Ishikawa (cell line): ENCODE results near the gene ATAD3C.

Source experiments
- CEBPB ChIP-seq: IDR thresholded peaks from 2 replicates; pipeline ENCODE4 v1.6.1; 2012
- CREB1 ChIP-seq: IDR thresholded peaks from 2 replicates; pipeline ENCODE4 v1.6.1; 2012; ENCODE audit warnings: low read depth
- EGR1 ChIP-seq: IDR thresholded peaks from 2 replicates; pipeline ENCODE4 v1.6.1; 2012
- EP300 ChIP-seq: IDR thresholded peaks from 2 replicates; pipeline ENCODE4 v1.6.1; 2012; ENCODE audit warnings: borderline replicate concordance
- FOXM1 ChIP-seq: IDR thresholded peaks from 2 replicates; pipeline ENCODE4 v1.6.1; 2012; ENCODE audit warnings: low read depth, borderline replicate concordance
- MAX ChIP-seq: IDR thresholded peaks from 2 replicates; pipeline ENCODE4 v1.6.1; 2012
- NFIC ChIP-seq: IDR thresholded peaks from 2 replicates; pipeline ENCODE4 v1.6.1; 2012
- RAD21 ChIP-seq: IDR thresholded peaks from 2 replicates; pipeline ENCODE4 v1.6.1; 2012; ENCODE audit warnings: low read depth
- REST ChIP-seq: IDR thresholded peaks from 2 replicates; pipeline ENCODE4 v1.6.1; 2012; ENCODE audit warnings: low read depth, mild to moderate bottlenecking
- TAF1 ChIP-seq: IDR thresholded peaks from 2 replicates; pipeline ENCODE4 v1.6.1; 2012; ENCODE audit warnings: low read depth, mild to moderate bottlenecking
- TCF12 ChIP-seq: IDR thresholded peaks from 2 replicates; pipeline ENCODE4 v1.6.1; 2012; ENCODE audit warnings: low read depth
- TEAD4 ChIP-seq: IDR thresholded peaks from 2 replicates; pipeline ENCODE4 v1.6.1; 2012
- USF1 ChIP-seq: IDR thresholded peaks from 2 replicates; pipeline ENCODE4 v1.6.1; 2012
- YY1 ChIP-seq: IDR thresholded peaks from 2 replicates; pipeline ENCODE4 v1.6.1; 2012; ENCODE audit warnings: low read depth
- ZBTB7A ChIP-seq: IDR thresholded peaks from 2 replicates; pipeline ENCODE4 v1.6.1; 2012; ENCODE audit warnings: low read depth

Gene ATAD3C

GRCh38 chr1:1429671-1430073 is 19.8 kb upstream of the ATAD3C start:
- TF ChIP-seq TAF1 (no peak), RAD21 (no peak), FOXM1 (no peak), TEAD4 (no peak), EP300 (no peak), EGR1 (no peak), NFIC (no peak), ZBTB7A (no peak), CEBPB (no peak), CREB1 (no peak), YY1 (no peak), USF1 (no peak), REST (no peak), MAX (no peak), TCF12 (no peak)

- TF ChIP-seq EGR1: no peak
Observed at GRCh38 chr1:1430114-1430982, 19.1 kb upstream of the ATAD3C start.

- TF ChIP-seq EP300 (no peak), TAF1 (no peak), TCF12 (no peak), EGR1 (no peak), CREB1 (no peak), ZBTB7A (no peak), REST (no peak), TEAD4 (no peak), RAD21 (no peak), NFIC (no peak), CEBPB (no peak), MAX (no peak), YY1 (no peak), FOXM1 (no peak), USF1 (no peak)
Observed at GRCh38 chr1:1430992-1431844, 18.3 kb upstream of the ATAD3C start.

GRCh38 chr1:1431845-1432273 is 17.6 kb upstream of the ATAD3C start:
- TF ChIP-seq NFIC (no peak), FOXM1 (no peak), EGR1 (no peak)

- TF ChIP-seq MAX (no peak), ZBTB7A (no peak), EGR1 (no peak), FOXM1 (no peak), REST (no peak), NFIC (no peak), CREB1 (no peak), CEBPB (no peak), TEAD4 (no peak), USF1 (no peak), YY1 (no peak), EP300 (no peak), TCF12 (no peak), TAF1 (no peak), RAD21 (no peak)
Observed at GRCh38 chr1:1432274-1432950, 17.1 kb upstream of the ATAD3C start.
